ENCODE results near the gene DVL2. TPM values are rescaled to one million over a fixed set of nuclear protein-coding genes. Genes with fewer than 3 reads are reported as not detected.

Gene DVL2
- total RNA-seq: 10.0 TPM

DNA sequence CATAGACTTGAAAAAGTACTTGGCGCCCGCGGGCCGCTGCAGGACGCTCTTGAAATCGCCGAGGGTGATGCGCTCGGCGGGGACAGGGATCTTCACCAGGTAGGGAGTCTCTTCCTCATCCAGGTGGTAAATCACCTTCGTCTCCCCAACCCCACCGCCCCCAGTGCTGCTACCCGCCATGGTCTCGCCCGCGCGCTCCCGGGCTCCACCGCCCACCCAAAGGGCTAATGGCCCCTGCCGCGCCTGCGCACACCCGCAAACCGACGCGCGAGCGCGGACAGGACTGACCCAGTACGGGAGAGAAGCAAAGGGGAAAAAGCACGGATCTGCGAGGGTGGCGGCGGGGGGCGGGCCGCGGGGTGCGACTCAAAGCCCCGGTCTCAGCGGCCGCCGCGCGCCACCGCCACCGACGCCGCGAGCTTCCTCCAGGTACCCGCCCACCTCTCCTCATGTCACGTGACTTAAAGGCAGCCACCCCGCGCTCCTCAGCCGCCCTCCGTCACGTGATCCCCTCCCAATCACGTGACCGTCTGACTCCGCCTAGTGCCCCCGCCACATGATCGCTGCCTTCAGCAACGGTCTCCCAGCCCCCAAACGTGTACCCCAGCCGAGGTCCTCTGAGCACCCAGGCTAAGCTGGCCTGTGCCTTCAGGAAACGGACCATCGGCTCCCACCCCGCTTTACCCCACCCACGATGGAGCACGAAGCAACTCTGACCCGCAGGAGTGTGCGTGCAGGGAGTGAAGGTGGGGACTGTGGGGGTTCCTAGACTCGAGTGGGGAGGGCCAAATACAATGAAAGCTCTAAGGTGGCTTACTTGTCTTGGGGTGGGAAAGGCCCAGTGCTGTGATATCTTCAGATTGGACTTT, at the start of gene DVL2:
TSS of gene DVL2 (minus strand) at position 435 of the 869 bp plus-strand sequence. CDS start at position 180, 255 bp downstream.
- peak; percentile 65 for ATAC-seq
- peak; percentile 97 for DNase-seq (ENCODE audit: low spot score)

DNA sequence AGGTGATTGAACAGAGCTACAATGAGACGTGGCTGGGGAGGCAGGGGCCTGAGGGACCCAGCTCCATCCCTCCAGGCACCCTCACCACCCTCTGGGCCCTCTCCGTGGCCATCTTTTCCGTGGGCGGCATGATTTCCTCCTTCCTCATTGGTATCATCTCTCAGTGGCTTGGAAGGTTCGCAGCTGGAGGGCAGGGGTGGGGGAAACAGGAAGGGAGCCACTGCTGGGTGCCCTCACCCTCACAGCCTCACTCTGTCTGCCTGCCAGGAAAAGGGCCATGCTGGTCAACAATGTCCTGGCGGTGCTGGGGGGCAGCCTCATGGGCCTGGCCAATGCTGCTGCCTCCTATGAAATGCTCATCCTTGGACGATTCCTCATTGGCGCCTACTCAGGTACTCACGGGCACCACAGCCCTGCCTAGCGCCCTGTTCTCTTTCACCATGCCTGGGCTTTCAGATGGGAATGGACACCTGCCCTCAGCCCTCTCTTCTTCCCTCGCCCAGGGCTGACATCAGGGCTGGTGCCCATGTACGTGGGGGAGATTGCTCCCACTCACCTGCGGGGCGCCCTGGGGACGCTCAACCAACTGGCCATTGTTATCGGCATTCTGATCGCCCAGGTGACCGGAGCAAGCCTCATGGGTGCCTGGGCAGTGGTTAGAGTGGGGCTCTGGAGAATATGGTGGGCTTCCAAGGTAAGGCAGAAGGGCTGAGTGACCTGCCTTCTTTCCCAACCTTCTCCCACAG, 49.3 kb upstream of the DVL2 start:
- DNase-seq (ENCODE audit: low spot score) (no peak), ATAC-seq (no peak)

DNA sequence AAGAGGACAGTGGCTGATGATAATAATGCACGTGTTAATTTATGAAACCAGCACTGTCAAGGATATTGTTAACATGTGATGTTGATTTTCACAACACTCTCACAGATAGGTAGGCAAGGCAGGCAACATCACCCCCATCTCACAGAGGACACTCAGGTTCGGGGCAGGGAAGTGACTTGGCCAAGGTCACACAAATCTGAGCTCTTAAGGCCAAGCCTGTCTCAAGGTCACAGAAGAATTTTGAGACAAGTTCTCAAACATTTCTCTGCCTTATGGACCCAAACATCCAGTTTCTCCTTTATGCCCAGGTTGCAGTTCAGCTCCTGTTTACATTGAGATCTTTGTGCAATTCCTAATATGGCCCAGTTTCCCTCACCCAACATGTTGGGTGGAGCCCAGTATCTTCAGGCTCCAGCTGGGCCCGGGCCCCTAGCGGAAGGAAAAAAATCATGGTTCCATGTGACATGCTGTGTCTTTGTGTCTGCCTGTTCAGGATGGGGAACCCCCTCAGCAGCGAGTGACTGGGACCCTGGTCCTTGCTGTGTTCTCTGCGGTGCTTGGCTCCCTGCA, 48.5 kb upstream of the DVL2 start:
- ATAC-seq (no peak), DNase-seq (ENCODE audit: low spot score) (no peak)

- DNase-seq (ENCODE audit: low spot score): peak; percentile 60
- no peak for ATAC-seq
Observed at GRCh38 chr17:7281953-7282751, 47.8 kb upstream of the DVL2 start.

DNA sequence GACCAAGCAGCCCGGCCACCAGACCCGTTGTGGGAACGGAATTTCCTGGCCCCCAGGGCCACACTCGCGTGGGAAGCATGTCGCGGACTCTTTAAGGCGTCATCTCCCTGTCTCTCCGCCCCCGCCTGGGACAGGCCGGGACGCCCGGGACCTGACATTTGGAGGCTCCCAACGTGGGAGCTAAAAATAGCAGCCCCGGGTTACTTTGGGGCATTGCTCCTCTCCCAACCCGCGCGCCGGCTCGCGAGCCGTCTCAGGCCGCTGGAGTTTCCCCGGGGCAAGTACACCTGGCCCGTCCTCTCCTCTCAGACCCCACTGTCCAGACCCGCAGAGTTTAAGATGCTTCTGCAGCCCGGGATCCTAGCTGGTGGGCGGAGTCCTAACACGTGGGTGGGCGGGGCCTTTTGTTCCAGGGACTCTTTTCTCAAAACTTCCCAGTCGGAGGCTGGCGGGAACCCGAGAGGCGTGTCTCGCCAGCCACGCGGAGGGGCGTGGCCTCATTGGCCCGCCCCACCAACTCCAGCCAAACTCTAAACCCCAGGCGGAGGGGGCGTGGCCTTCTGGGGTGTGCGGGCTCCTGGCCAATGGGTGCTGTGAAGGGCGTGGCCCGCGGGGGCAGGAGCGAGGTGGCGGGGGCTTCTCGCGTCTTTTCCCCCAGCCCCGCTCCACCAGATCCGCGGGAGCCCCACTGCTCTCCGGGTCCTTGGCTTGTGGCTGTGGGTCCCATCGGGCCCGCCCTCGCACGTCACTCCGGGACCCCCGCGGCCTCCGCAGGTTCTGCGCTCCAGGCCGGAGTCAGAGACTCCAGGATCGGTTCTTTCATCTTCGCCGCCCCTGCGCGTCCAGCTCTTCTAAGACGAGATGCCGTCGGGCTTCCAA, 47.0 kb upstream of the DVL2 start, which contains the start of gene SLC2A4:
TSS of gene SLC2A4 (plus strand) at position 645 of the 879 bp plus-strand sequence. CDS start at position 862, 217 bp downstream.
- ATAC-seq (peak; percentile 89), DNase-seq (ENCODE audit: low spot score) (peak; percentile 97)

DNA sequence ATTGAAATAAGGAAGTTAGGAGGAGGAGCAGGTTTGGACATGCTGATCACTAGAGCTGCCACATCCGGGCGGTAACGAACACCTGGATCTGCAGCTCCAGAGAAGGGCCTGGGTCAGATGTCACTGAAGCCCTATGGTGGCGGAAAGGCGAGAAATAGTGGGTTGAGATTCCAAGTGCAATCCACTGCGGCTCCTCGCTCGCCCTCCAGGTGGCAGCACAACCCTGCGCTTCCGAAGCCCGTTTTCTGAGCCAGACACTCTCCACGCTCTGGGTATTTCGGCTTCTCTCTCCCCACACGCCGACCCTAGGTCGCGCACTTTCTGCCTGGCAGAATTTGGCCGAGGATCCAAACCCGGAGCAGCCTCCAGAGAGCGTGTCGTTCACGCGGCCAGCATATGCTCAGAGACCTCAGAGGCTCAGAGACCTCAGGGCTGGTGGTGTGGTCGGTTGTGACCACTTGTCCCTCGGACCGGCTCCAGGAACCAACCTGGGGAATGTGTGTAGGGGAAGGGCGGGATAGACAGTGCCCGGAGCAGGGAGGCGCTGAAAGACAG, 46.3 kb upstream of the DVL2 start:
- ATAC-seq (peak; percentile 87), DNase-seq (ENCODE audit: low spot score) (peak; percentile 85)

DNA sequence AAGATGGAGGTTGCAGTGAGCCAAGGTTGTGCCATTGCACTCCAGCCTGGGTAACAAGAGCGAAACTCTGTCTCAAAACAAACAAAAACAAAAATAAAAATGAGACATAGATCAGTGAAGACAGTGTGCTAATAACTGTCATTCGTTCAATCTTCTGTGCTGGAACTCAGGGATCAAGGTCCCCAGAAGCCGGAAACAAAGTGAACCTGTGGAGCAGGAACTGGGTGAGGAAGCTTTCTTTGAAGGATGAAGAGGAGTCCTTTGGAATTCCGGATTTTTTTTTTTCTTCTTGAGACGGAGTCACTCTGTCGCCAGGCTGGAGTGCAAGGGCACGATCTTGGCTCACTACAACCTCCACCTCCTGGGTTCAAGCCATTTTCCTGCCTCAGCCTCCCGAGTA, 45.1 kb upstream of the DVL2 start:
- no peak for ATAC-seq
- DNase-seq (ENCODE audit: low spot score): no peak

- no peak for ATAC-seq
Observed at GRCh38 chr17:7266784-7267183, 32.5 kb upstream of the DVL2 start.

GRCh38 chr17:7263801-7264078, 29.4 kb upstream of the DVL2 start:
- DNase-seq (ENCODE audit: low spot score) (no peak), ATAC-seq (no peak)

More at GRCh38 chr17:7266784-7267183, 32.5 kb upstream of the DVL2 start:
- no peak for DNase-seq (ENCODE audit: low spot score)

- ATAC-seq: no peak
- DNase-seq (ENCODE audit: low spot score): no peak
Observed at GRCh38 chr17:7262935-7263800, 28.9 kb upstream of the DVL2 start.

GRCh38 chr17:7262192-7262934, 28.0 kb upstream of the DVL2 start, which contains the start of gene CLDN7:
TSS of gene CLDN7 (minus strand) at chr17:7262478. CDS start at chr17:7262043, 435 bp downstream.
- ATAC-seq (no peak), DNase-seq (ENCODE audit: low spot score) (peak; percentile 62)

DNA sequence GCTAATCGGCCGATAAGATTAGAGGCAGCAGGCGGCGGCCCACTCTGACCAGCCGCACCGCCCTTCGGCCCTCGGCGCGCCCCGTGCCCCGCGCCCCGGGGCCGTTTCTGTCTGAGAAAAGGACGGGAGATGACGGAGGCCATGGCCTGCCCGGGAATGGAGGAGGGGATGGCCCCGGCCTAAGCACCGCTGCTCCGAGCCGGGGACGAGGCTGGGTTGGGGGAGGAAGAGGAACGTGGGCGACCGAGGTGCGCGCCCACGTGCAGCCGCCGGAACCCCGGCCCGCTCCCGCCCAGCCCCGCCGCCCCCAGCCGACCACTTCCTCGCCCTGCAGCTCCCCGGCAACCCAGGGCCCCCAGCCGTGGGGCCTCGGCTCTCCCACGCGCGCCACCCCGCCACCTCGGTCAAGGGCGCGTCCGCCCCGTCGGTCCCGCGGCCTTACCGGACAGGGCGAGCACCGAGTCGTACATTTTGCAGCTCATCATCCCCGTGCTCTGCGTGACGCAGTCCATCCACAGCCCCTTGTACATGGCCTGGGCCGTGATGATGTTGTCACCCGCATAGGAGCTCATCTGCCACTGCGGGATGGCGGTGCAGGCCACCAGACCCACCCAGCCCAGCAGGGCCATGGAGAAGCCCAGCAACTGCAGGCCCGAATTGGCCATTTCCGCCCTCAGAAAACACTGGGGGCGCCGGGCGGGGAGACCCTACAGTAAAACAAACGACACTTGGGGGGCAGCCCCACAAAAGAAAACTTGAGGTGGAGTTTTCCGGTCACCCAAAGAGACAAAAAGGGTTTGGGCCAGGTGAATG, 27.3 kb upstream of the DVL2 start:
- ATAC-seq (peak; percentile 30), DNase-seq (ENCODE audit: low spot score) (no peak)

- ATAC-seq: peak; percentile 78
- peak; percentile 91 for DNase-seq (ENCODE audit: low spot score)
Observed at GRCh38 chr17:7260651-7261378, 26.5 kb upstream of the DVL2 start.

GRCh38 chr17:7260151-7260550, 25.8 kb upstream of the DVL2 start:
- DNase-seq (ENCODE audit: low spot score) (no peak), ATAC-seq (peak; percentile 5)

GRCh38 chr17:7259555-7259889, 25.2 kb upstream of the DVL2 start:
- DNase-seq (ENCODE audit: low spot score): no peak
- ATAC-seq: peak; percentile 1

Measured in left lobe of liver (tissue), 2 donors.